Activated naive CD4-positive, alpha-beta T cell (primary cell): ENCODE measurements around the gene TMEM150A.
"Not testable (repeated sequence)": the region's sequence is repeated elsewhere in the genome, so short reads cannot be mapped to it uniquely, and the experiment has no call there.

Source experiments
- DNase-seq, 4 experiments: peaks; one replicate each; lab custom pipeline; 2025; lab: John Stamatoyannopoulos, UW

TMEM150A gene

GRCh38 chr2:85611705-85612587 is 9.4 kb upstream of the TMEM150A start, which contains the start of gene C2orf68:
TSS of gene C2orf68 (minus strand) at chr2:85612066. CDS start at chr2:85611984, 82 bp downstream.
- DNase-seq, result peak; percentile 57 to 74 (median 63)

- no peak for DNase-seq
Observed at GRCh38 chr2:85611217-85611704, 8.8 kb upstream of the TMEM150A start.

GRCh38 chr2:85607268-85608215 is 5.0 kb upstream of the TMEM150A start:
- DNase-seq, result no peak

GRCh38 chr2:85606116-85606455 is 3.6 kb upstream of the TMEM150A start:
- DNase-seq, result no peak

GRCh38 chr2:85605406-85606115 is 3.1 kb upstream of the TMEM150A start:
- DNase-seq, result no peak

- no peak for DNase-seq
Observed at GRCh38 chr2:85604568-85605339, 2.3 kb upstream of the TMEM150A start.

- not testable (repeated sequence) for DNase-seq
Observed at GRCh38 chr2:85604133-85604444, 1.6 kb upstream of the TMEM150A start.

GRCh38 chr2:85601771-85602475 is 575 bp downstream of the TMEM150A start:
- DNase-seq, result peak in 1 of 4 experiments; percentile 33

GRCh38 chr2:85600951-85601770 is 1.3 kb downstream of the TMEM150A start:
- no peak for DNase-seq

- no peak for DNase-seq
Observed at GRCh38 chr2:85600235-85600575, 2.3 kb downstream of the TMEM150A start.

- no peak for DNase-seq
Observed at GRCh38 chr2:85599468-85600234, 2.8 kb downstream of the TMEM150A start.

- DNase-seq, result no peak
Observed at GRCh38 chr2:85598594-85599340, 3.7 kb downstream of the TMEM150A start.

GRCh38 chr2:85597241-85597640 is 5.3 kb downstream of the TMEM150A start:
- DNase-seq, result no peak

GRCh38 chr2:85596486-85597143 is 5.9 kb downstream of the TMEM150A start:
- DNase-seq, result no peak

- no peak for DNase-seq
Observed at GRCh38 chr2:85596026-85596333, 6.5 kb downstream of the TMEM150A start.

GRCh38 chr2:85595301-85596025 is 7.0 kb downstream of the TMEM150A start, which contains the start of gene RNF181:
TSS of gene RNF181 (plus strand) at chr2:85595745. CDS start at chr2:85595764, 19 bp downstream.
- peak; percentile 65 to 78 (median 72) for DNase-seq

- no peak for DNase-seq
Observed at GRCh38 chr2:85594715-85595300, 7.7 kb downstream of the TMEM150A start.
